ENCODE data around the gene EYA2. TPM values are rescaled to one million over a fixed set of nuclear protein-coding genes. Genes with fewer than 3 reads are reported as not detected.
A peak's percentile ranks its signal among the peaks of the same experiment; 100 is the strongest.

EYA2 gene
- total RNA-seq, 2 donors from 2014 or later, result 0.22 TPM; not detected in 1

- H3K4me1 Mint-ChIP-seq, result peaks cover 6% of the 10 kb centered on the region
- DNase-seq (no peak), ATAC-seq (no peak)
- peaks cover 2% of the 10 kb centered on the region for H3K36me3 Mint-ChIP-seq (ENCODE audit: low read depth)
- no peaks in the 10 kb centered on the region for H3K9me3 ChIP-seq (ENCODE audit: control insufficient read depth, low read length, poor library complexity, severe bottlenecking)
- H3K4me3 Mint-ChIP-seq, result no peak overlapping the region
- peak overlapping the region; percentile 41 for H3K27ac Mint-ChIP-seq
- no peaks in the 10 kb centered on the region for H3K27me3 Mint-ChIP-seq
These were observed 312.5 kb downstream of the EYA2 start for GRCh38 chr20:47206962-47207641.

DNA sequence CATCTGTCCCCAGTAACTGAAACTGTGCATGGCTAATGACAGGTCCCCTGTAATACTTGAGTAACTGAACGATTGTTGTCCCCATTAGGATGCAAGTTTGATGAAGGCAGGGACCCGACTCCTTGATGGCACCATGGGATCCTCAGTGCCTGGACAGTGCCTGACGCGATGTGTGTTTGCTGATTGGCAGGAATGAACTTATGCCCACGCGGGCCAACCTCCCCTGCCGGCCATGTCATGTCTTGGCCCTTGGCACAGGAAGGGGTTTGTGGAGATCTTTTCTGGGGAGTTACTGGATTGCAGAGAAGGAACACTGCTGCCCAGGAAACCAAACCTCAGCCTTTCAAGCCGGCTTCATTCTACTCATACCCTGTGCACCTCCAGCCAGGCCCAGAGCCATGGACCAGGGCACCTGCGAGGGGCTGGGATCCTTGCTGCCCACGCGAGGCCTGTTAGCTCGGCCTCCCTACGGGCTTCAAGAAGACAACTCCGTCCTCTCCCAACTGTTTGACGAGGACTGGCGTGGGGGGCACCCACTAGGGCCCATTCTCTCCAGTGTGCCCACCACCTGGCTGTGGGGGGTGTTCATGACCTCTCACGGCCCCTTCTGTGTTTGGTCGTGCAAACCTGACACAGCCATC lies 314.0 kb downstream of the EYA2 start:
- peaks cover 2% of the 10 kb centered on the region for H3K36me3 Mint-ChIP-seq (ENCODE audit: low read depth)
- H3K4me1 Mint-ChIP-seq, result peaks cover 6% of the 10 kb centered on the region
- no peak overlapping the region for H3K4me3 Mint-ChIP-seq
- no peak for DNase-seq
- H3K27ac Mint-ChIP-seq, result no peak overlapping the region
- no peaks in the 10 kb centered on the region for H3K27me3 Mint-ChIP-seq
- no peak for ATAC-seq
- H3K9me3 ChIP-seq (ENCODE audit: control insufficient read depth, low read length, poor library complexity, severe bottlenecking), result no peaks in the 10 kb centered on the region

DNA sequence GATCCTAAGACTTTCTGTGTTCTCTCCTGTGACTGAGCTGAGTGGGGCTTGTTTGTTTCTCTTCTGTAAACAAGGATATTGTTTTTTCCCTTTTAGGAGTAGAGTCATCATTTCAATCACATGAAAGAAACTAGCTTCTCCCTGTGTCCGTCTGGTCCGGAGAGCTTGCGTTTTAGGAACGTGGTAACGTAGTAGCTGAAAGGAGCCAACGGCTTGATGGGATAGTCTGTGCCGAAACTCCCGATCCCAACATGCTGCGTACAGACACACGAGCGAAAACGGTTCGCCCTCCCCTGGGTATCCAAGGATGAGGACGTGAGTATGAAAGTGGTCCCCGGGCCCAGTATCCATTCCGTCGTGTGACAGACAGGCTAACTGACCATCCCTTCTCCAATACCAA lies 315.3 kb downstream of the EYA2 start:
- DNase-seq, result no peak
- Mint-ChIP-seq H3K27ac (no peak overlapping the region), H3K27me3 (no peaks in the 10 kb centered on the region), H3K4me1 (peaks cover 6% of the 10 kb centered on the region), H3K4me3 (no peak overlapping the region), H3K36me3 (ENCODE audit: low read depth) (peaks cover 2% of the 10 kb centered on the region)
- no peaks in the 10 kb centered on the region for H3K9me3 ChIP-seq (ENCODE audit: control insufficient read depth, low read length, poor library complexity, severe bottlenecking)
- no peak for ATAC-seq

DNA sequence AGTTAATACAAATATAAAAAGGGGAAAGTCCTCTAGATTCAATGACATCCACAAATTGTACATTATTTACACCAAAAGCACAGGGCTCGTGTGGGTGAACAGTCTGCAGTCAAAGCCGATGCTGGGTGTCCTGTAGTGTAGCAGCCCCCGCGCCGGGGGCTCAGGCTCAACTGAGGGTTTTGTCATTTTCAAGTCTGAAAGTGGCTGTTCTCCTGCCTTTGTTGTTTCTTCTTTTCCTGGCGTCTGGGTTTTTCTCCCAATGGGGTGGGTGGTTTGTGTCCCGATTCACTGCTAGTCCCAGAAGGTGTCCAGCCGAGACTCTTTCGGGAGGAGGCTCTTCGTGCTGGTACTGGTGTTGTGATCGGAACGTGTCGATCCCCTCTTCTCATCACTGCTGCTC lies 315.8 kb downstream of the EYA2 start:
- no peak for DNase-seq

GRCh38 chr20:47211036-47211435 lies 316.4 kb downstream of the EYA2 start:
- Mint-ChIP-seq H3K27me3 (no peaks in the 10 kb centered on the region), H3K4me1 (peaks cover 3% of the 10 kb centered on the region), H3K27ac (no peak overlapping the region), H3K36me3 (ENCODE audit: low read depth) (peaks cover 5% of the 10 kb centered on the region), H3K4me3 (no peak overlapping the region)
- H3K9me3 ChIP-seq (ENCODE audit: control insufficient read depth, low read length, poor library complexity, severe bottlenecking), result no peaks in the 10 kb centered on the region
- DNase-seq, result no peak
- no peak for ATAC-seq

More for the DNA sequence above, 315.8 kb downstream of the EYA2 start:
- ATAC-seq, result no peak
- Mint-ChIP-seq H3K4me3 (no peak overlapping the region), H3K27me3 (no peaks in the 10 kb centered on the region), H3K36me3 (ENCODE audit: low read depth) (peaks cover 2% of the 10 kb centered on the region), H3K4me1 (peaks cover 5% of the 10 kb centered on the region), H3K27ac (no peak overlapping the region)
- H3K9me3 ChIP-seq (ENCODE audit: control insufficient read depth, low read length, poor library complexity, severe bottlenecking), result no peaks in the 10 kb centered on the region

DNA sequence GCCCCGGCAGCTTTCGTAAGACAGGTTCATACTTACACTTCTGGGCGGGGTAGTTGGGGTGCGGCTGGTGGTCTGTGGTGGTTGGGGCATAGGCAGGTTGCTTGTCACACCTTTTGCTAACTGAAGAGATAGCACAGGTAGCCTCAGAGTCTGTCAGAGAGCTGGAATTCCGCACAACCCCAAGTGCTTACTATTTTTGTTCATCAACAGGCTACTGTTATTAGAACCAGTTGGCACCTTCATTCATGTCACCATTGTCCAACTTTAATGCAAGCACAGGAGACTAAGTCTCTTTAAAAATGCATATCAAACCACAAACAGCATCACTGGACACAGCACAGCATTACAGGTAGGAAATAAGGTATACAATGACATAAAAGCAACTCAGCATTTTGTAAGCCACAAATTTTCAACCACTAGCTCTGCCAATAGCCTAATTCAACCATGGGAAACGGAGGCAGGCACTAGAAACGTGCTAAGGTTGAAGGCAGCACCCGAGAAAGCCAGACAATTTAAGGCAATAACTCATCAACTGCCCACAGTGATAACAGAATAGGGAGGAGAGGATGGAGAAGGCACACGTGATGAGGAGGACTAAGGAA lies 318.1 kb downstream of the EYA2 start:
- ATAC-seq (no peak), DNase-seq (no peak)
- no peaks in the 10 kb centered on the region for H3K9me3 ChIP-seq (ENCODE audit: control insufficient read depth, low read length, poor library complexity, severe bottlenecking)
- Mint-ChIP-seq H3K27ac (no peak overlapping the region), H3K27me3 (no peaks in the 10 kb centered on the region), H3K36me3 (ENCODE audit: low read depth) (peaks cover 9% of the 10 kb centered on the region), H3K4me1 (peaks cover 3% of the 10 kb centered on the region), H3K4me3 (no peak overlapping the region)

DNA sequence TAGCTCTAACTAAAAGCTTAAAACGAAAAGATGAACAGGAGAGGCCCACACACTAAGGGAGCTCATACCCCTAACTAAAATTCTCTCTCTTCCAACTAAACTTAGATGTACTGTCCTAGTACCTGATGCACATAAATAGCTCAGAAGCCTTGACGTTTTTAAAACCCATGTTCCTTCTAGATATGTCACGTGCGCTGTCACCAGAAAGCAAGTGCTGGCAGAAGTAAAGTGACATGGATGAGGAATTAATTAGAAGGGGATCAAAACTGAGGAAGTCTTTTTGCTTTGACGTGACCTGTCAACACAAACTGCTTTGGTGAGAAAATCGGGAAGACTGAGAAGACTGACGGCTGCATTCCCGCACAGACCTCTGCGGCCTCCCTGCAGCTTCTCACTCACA lies 319.3 kb downstream of the EYA2 start:
- Mint-ChIP-seq H3K4me1 (peaks cover 3% of the 10 kb centered on the region), H3K27ac (no peak overlapping the region), H3K27me3 (no peaks in the 10 kb centered on the region), H3K36me3 (ENCODE audit: low read depth) (peaks cover 12% of the 10 kb centered on the region), H3K4me3 (no peak overlapping the region)
- ATAC-seq (no peak), DNase-seq (no peak)
- H3K9me3 ChIP-seq (ENCODE audit: control insufficient read depth, low read length, poor library complexity, severe bottlenecking), result no peaks in the 10 kb centered on the region

DNA sequence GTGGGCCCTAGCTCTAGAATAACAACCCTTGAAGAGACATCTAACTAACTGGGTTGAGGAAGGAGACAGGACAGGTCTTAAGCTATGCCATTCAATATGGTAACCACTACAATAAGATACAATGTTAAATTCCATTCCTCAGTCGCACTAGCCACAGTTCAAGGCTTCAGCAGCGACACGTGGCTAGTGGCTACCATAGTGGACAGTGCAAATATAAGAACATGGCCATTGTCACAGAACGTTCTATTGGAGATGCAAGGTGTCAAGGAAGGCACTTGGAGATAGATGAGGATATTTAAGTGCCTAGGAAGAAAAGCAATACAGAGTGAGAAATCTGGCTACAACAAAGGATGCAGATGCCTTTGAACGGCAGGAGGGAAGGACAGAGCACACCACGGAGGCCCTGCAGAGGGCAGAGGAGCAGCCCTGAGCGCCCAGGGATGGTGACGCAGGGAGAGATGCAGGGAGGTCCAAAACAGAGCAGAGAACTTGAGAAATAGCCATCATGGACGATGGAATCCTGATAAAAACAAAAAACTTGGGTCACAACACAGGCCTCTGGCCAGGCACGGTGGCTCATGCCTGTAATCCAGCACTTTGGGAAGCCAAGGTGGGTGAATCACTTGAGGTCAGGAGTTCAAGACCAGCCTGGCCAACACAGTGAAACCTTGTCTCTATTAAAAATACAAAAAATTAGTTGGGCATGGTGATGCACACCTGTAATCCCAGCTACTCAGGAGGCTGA lies 321.2 kb downstream of the EYA2 start:
- Mint-ChIP-seq H3K4me3 (no peak overlapping the region), H3K27ac (peak overlapping the region; percentile 29), H3K36me3 (ENCODE audit: low read depth) (peaks cover 10% of the 10 kb centered on the region), H3K27me3 (no peaks in the 10 kb centered on the region), H3K4me1 (peaks cover 3% of the 10 kb centered on the region)
- ATAC-seq (no peak), DNase-seq (no peak)
- no peaks in the 10 kb centered on the region for H3K9me3 ChIP-seq (ENCODE audit: control insufficient read depth, low read length, poor library complexity, severe bottlenecking)

DNA sequence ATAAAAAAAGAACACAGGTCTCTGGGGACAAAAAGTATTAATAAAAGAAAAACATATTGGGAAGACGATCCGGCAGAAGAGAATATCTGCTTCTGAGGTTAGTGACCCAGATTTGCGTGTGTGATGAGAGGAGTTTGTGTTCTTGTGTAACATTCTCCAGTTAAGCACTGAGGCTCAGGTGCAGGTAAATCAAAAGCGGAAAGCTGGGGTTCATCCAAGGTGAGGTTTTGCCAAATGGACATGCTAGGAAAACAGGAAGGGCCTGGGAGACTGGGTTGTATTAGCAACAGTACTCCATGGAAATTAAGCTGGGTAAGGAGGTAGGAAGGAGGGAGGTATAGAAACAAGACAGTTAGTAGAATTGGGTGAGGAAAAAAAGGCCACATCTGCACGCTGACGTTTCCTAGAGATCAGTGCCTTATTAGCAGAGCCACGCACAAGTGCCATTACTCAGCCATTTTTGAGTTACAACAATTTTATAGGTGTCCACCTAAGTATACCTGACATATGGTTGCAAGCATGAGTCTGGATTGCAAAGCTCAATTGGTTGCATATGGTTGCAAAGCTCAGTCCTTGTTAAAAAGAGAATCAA lies 322.3 kb downstream of the EYA2 start:
- H3K36me3 Mint-ChIP-seq (ENCODE audit: low read depth), result peaks cover 10% of the 10 kb centered on the region
- no peak overlapping the region for H3K27ac Mint-ChIP-seq
- ATAC-seq, result no peak
- DNase-seq, result no peak
- H3K27me3 Mint-ChIP-seq, result no peaks in the 10 kb centered on the region
- H3K4me3 Mint-ChIP-seq, result no peak overlapping the region
- H3K4me1 Mint-ChIP-seq, result peaks cover 4% of the 10 kb centered on the region
- H3K9me3 ChIP-seq (ENCODE audit: control insufficient read depth, low read length, poor library complexity, severe bottlenecking), result no peaks in the 10 kb centered on the region

- no peak for ATAC-seq
- no peak for DNase-seq
- H3K4me1 Mint-ChIP-seq, result peaks cover 7% of the 10 kb centered on the region
- no peak overlapping the region for H3K4me3 Mint-ChIP-seq
- no peaks in the 10 kb centered on the region for H3K9me3 ChIP-seq (ENCODE audit: control insufficient read depth, low read length, poor library complexity, severe bottlenecking)
- no peaks in the 10 kb centered on the region for H3K27me3 Mint-ChIP-seq
- peak overlapping the region; percentile 79 for H3K27ac Mint-ChIP-seq
- peaks cover 16% of the 10 kb centered on the region for H3K36me3 Mint-ChIP-seq (ENCODE audit: low read depth)
These were observed 323.1 kb downstream of the EYA2 start for GRCh38 chr20:47217482-47218446.

DNA sequence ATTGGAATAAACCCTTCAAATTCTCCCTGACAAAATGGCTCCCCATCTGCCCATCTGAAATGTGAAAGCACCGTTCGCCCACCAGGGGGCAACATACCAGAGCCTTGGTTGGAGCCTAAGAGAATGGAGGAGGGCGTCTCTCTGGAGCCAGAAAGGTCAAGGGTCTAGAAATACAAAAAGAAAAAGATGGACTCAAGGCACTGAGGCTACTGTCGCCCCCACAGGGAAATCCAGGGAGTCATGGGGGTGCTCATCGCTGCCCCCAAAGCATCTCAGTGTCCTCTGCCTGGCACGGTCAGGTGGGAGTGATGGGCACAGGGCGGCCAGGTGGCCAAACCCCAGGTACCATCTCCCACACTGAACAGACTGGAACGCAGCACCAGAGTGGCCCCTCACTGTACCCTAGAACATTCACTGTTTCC lies 325.5 kb downstream of the EYA2 start:
- no peaks in the 10 kb centered on the region for H3K9me3 ChIP-seq (ENCODE audit: control insufficient read depth, low read length, poor library complexity, severe bottlenecking)
- peak in 2 of 3 donors; percentile 18 to 38 for DNase-seq
- H3K4me3 Mint-ChIP-seq, result no peak overlapping the region
- H3K27ac Mint-ChIP-seq, result no peak overlapping the region
- H3K4me1 Mint-ChIP-seq, result peaks cover 7% of the 10 kb centered on the region
- no peaks in the 10 kb centered on the region for H3K27me3 Mint-ChIP-seq
- H3K36me3 Mint-ChIP-seq (ENCODE audit: low read depth), result peaks cover 21% of the 10 kb centered on the region
- peak; percentile 42 for ATAC-seq

DNA sequence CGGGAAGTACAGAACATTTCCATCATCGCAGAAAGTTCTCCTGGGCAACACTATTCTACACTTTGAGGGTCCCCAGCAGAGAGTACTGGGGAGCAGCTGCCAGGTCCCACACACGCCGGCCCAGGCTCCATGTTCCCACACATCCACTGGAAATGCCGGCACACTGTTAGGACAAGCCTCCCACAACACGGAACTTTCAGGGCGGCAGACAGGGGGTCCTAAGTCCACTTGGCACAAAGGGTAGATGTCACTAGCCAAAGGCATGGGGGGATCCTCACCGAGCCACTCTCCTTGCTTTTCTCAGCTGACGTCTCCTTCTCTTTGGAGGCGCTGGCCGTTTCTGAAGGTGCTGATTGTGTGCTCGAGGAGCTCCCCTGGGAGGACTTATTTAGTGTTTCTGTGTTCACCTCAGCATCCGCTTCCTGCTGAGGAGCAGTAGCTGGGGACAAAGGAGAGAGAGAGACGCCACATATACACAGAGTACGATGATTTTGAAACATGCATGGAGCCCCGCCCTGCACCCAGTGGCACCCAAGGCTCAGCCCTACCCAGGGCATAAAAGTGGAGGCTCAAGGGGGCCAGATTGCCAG lies 326.5 kb downstream of the EYA2 start:
- H3K4me1 Mint-ChIP-seq, result peaks cover 6% of the 10 kb centered on the region
- H3K27ac Mint-ChIP-seq, result peak overlapping the region; percentile 54
- no peaks in the 10 kb centered on the region for H3K9me3 ChIP-seq (ENCODE audit: control insufficient read depth, low read length, poor library complexity, severe bottlenecking)
- H3K4me3 Mint-ChIP-seq, result no peak overlapping the region
- ATAC-seq (no peak), DNase-seq (no peak)
- no peaks in the 10 kb centered on the region for H3K27me3 Mint-ChIP-seq
- H3K36me3 Mint-ChIP-seq (ENCODE audit: low read depth), result peaks cover 18% of the 10 kb centered on the region

Measured in T-helper 17 cell (primary cell).